GM12892 (cell line): ENCODE measurements around the gene SRBD1.

ENCODE experiments used
- DNase-seq: peaks from one replicate; pipeline ENCODE4 v3.0.0; 2011; ENCODE audit not compliant: insufficient read length
- FAIRE-seq: peaks from 2 replicates; lab custom pipeline; 2011; peaks lifted over from hg19 to GRCh38; lab: Jason Lieb, UNC
- POLR2A ChIP-seq: IDR thresholded peaks from 2 replicates; pipeline ENCODE4 v1.6.1; 2011; ENCODE audit warnings: low read depth, low read length, control low read depth
- POLR2AphosphoS5 ChIP-seq: IDR thresholded peaks from 2 replicates; pipeline ENCODE4 v1.6.1; 2011; ENCODE audit warnings: low read depth, low read length, control low read depth
- TAF1 ChIP-seq: IDR thresholded peaks from 2 replicates; pipeline ENCODE4 v1.6.1; 2011; ENCODE audit warnings: low read depth, mild to moderate bottlenecking, control low read depth, low read length, borderline replicate concordance

SRBD1 gene

DNA sequence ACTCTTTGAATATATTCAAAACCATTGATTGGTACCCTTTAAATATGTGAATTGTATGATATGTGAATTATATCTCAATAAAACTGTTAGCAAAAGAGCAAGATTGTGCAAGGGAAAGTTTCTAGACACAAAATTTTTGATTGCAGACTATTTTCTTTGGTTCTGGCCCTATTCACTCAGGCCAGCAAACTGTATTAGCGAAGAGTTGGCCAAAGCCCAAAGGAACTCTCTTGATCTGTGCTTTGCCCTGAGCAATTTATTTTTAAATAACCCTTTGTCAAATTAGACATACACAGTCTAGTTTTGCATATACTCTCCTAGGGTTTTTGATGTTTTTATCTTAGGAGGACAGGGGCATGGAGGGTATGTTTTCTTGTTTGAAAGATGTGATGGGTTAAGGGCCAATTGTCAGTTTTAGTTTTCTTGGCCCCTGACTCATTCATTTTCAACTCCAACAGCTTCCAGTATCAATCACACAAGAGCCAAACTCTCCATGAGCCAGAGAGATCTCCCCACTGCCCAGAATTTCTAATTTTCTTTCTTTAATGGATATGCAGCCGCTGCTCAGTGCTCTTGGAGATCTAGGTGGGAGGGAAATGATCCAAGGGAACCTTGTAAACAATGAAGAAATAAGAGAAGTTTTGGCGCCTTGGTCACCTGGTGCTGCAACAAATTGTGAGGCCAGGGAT is 231.5 kb downstream of the SRBD1 start:
- FAIRE-seq, result no peak
- no peak for TF ChIP-seq POLR2AphosphoS5
- no peak for TF ChIP-seq POLR2A
- TF ChIP-seq TAF1, result no peak

DNA sequence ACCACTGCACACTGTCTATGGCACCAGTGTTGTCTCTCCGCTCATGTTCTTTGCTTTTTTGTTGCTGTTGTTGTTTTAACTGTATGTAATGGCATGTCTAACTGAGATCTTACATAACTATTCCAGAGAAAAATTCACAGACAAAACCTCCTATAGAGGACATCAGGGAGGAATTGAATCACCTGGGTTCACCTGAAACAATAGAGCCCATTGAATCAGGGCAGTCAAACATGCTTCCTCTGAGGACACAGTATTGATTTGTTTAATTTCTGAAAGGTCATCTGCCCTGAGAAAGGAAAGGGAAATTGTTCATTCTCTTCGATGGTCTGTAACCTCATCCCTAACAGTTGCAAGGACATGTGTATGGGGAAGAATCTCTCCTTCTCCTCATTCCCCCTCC is 237.5 kb downstream of the SRBD1 start:
- FAIRE-seq (no peak), DNase-seq (no peak)
- no peak for TF ChIP-seq TAF1

More for the DNA sequence above, 231.5 kb downstream of the SRBD1 start:
- no peak for DNase-seq

DNA sequence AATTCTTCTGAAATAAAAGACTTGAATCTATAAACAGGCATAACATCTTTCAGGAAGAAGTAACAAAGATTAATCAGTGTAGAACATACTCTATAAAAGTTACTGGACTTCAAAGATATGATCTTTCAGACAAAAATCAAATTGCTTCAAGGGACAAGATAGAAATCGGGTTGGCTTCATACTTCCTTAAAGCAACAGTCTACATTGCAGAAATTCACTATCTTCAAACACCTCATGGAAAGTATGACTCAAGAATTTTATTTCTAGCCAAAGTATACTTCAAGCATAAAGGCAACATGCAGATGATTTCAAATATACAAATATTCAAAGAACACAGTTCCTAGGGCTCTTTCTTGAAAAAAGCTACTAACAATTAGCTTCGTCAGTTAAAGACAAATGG is 240.7 kb downstream of the SRBD1 start:
- TF ChIP-seq POLR2A (no peak), TAF1 (no peak), POLR2AphosphoS5 (no peak)
- no peak for FAIRE-seq
- no peak for DNase-seq

DNA sequence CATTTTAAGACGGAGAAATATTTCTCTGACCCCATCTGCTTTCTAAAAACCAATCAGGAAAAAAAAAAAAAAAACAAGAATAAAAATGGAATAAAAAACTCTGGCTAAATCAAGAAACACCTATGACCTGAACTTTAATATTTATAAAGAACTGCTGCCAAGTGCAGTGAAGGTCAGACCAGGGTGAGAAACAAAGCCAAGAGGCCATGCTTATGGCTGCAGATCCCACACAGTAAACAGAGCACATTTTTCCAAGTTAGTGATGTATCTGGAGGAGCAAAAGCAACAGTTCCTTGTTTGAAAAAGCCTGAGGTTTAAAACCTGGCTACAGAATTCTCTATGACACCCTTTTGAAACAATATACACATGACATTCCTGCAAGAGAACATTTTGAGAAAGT is 242.3 kb downstream of the SRBD1 start:
- DNase-seq (no peak), FAIRE-seq (no peak)

DNA sequence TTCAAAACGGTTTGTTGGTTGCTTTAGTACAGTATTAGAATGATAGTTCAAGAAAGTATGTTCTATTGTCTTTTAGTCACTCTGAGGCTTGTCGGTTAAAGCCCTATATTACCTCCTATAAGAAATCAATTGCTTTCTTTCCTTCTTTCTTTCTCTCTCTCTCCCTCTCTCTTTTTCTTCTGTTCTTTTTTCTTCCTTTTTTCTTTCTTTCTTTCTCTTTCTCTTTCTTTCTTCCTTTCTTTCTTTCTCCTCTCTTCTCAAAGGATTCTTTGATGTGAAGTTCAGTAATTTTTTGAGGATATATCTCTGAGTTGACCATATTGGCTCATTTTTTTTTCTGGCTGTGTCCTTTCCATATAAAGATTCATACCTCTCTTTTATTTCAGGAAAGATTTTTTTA is 249.4 kb downstream of the SRBD1 start:
- TF ChIP-seq TAF1 (no peak), POLR2A (no peak), POLR2AphosphoS5 (no peak)
- DNase-seq (no peak), FAIRE-seq (peak; percentile 30)

More for the DNA sequence above, 242.3 kb downstream of the SRBD1 start:
- TF ChIP-seq TAF1, result no peak
- no peak for TF ChIP-seq POLR2AphosphoS5

DNA sequence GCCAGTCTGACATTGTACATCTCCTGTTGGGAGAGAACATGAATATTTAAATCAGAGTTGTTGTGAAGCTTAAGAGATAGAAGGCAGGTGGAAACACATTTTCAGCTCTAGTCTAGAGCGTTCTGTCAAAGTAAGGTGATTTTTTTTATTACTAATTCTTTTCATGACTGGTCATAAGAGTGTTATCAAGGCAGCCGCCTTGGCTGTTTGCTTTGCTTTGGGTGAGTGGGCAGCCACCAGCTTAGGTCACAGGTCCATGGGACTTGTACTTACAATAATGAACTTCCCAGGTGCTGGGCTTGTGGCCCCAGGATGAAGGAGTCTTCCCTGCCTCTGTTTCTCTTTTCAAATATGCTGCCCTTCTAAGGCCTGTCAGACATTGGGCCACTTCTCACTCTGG is 256.3 kb downstream of the SRBD1 start:
- FAIRE-seq, result no peak
- TF ChIP-seq TAF1, result no peak
- TF ChIP-seq POLR2A, result no peak
- TF ChIP-seq POLR2AphosphoS5, result no peak
- no peak for DNase-seq

DNA sequence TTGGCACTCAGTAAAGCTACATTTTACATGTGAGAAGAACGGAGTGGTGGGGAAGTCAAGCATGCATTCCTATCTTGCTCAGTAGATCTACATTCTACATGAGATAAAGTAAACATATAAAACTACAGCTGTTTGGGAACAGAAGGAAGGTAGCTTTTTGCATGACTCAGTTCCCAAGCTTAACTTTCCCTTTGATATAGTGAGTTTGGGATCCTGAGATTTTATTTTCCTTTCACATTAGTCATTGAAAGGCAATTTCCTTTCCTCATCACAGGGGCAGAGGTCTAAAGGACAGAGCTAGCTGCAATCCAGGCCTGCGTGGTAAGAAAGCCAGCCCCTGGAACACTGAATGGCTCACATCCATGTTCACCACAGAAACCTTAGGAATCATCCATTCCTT is 257.2 kb downstream of the SRBD1 start:
- DNase-seq (no peak), FAIRE-seq (no peak)
- TF ChIP-seq POLR2A, result no peak
- TF ChIP-seq POLR2AphosphoS5, result no peak
- TF ChIP-seq TAF1, result no peak

DNA sequence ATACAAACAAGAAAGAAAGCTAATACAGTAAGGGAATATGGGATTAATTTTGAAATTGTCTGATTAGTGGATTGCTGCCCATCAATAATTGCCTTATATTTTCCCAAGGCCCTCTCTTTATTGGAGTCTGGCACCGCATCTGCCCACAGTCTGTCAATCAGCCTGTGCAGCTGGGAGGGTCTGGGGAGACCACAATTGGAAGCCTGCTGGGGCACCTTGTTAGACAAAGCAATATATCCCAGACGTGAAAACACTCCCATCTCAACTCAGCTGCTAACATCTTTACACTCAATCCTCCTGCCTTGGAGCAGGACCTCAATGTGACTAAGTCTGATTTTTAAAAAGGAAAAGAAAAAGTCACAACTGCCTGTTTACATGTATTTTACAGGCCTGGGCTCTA is 258.6 kb downstream of the SRBD1 start:
- DNase-seq, result no peak
- no peak for TF ChIP-seq POLR2AphosphoS5
- TF ChIP-seq TAF1, result no peak
- TF ChIP-seq POLR2A, result no peak
- no peak for FAIRE-seq

DNA sequence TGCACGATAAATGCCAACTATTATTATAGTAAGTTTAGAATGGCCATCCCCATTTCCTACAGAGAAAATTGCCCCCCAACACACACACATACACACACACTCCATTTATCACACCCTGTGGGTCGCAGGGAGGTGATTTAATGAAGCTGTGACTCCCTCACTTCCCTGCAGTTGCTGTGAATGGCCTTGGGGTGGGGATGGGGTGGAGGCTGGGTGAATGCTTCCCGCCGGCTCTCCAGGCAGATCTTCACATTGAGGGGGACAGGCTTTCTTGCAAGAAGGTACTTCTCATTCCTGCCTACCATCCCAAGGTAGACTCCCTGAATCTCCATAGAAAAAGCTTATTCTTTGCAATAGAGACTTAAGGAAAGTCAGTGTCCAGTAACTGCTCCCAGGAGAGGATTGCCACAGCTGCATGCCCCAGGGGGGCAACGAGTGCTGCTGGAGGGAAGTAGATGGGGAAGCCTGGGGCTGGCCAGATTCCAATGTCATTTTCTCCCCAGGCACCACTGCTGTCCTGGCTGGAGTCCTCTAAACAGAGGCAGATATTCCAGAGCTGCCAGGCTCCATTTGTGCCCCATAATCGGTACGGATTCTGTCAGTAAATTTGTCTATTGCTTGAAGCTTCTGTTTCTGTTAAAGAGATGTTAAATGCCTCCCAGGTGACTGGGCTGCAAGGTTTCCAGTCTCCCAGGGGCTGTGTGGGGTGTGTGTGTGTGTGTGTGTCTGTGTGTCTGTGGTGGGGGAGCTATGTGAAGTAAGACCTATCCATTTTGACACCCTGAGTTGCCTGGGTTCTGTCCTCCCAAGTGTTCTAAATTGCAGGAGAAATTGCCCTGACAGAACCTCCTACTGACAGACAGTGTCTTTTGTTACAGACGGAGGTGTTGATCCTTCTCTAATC is 265.5 kb downstream of the SRBD1 start:
- TF ChIP-seq POLR2A (no peak), POLR2AphosphoS5 (no peak), TAF1 (no peak)
- FAIRE-seq (no peak), DNase-seq (no peak)

DNA sequence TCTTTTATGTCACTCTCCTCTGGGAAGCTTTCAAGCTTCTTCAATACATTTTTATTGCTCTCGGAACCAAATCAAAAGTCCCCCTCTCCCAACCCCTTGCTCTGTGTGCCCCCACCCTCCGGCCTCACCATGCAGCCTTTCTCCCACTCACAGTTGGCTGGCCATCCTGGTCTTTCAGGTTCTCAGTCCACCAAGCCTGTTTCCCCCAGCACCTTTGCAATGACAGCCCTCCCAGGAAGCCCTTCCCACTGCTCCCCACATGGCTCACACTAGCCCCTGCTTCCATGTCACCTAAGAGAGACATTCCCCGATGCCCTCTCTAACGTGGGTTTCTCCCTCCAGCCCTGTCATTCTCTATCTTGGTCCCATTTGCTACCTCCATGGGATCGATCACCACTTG is 266.6 kb downstream of the SRBD1 start:
- TF ChIP-seq POLR2A (no peak), TAF1 (no peak), POLR2AphosphoS5 (no peak)
- no peak for FAIRE-seq
- no peak for DNase-seq

DNA sequence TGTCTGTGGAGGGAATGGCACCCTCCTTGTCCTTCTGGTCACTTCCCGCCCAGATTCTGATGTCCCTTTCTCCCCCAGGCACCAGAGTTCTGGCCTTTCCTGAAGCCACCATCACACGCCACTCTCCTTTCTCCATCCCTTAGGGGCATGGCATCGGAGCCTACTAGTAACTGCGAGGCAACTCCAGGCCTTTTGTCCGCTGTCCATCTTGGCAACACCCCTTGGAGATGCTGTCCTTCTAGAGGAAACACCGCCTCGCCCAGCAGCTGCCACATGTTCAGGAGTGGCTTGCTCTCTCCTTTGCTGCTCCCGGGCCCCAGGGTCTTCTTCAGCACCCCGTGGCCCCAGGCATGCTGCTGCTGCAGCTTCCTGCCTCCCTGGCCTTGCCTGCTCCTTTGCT is 267.0 kb downstream of the SRBD1 start:
- no peak for TF ChIP-seq TAF1
- TF ChIP-seq POLR2A, result no peak
- TF ChIP-seq POLR2AphosphoS5, result no peak
- DNase-seq, result no peak
- FAIRE-seq, result no peak

DNA sequence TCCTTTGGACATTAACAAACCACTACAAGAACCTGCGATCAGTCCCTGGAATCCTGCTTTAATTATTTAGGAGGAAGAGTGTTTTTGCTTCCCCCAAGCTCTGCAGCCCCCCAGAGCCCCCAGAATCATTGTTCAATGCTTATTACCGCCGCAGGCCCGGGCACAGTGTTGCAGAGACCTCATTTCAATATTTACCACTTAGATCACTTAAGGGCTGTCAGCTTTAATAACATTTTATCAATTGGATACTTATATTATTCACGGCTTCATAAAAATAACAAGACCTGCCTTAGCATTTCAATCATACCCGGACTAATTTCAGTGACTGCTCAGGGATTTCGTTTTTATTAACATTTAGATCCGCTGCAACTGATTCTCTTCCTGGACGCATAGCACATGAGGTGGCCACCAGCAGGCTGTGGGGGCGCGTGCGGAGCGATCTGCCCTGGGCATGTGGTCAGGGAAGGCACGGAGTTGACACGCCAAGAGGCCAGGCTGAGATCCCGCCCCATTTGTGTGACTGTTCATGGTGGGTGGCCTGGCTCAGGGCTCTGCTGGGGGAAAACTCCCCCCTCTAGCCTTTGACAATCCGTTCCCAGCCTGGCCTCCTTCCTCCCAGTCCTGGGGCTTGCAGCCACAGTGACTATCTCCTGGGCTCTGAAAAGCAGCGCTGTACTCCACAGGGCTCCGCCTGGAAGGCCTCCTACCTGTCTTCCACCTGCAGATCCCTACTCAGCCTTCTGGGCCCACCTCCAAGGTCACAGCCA is 267.6 kb downstream of the SRBD1 start:
- FAIRE-seq (no peak), DNase-seq (no peak)
- TF ChIP-seq POLR2A (no peak), TAF1 (no peak), POLR2AphosphoS5 (no peak)
